HuH-7 (cell line): Measurements from ENCODE around the gene IFIT1B.

Experiments used
- DNase-seq: peaks from one replicate; pipeline ENCODE4 v3.0.0; 2011; ENCODE audit warnings: low spot score

IFIT1B gene

DNA sequence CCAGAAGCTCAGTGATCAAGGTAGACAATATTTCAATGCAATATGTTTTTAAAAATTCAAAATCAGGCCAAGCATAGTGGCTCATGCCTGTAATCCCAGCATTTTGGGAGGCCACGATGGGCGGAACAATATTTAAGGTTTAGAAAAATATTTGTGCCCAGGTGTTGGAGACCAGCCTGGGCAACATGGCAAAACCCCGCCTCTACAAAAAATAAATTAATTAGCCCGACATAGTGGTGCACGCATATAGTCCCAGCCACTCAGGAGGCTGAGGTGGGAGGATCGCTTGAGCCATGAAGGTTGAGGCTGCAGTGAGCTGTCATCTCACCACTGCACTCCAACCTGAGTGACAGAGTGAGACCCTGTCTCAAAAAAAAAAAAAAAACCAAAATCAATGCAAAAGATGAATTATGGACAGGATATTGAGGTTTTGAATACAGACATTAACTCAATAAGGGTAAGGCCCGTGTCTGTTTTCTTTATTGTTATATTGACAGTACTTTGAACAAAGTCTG, 35.6 kb downstream of the IFIT1B start:
- no peak for DNase-seq

- peak; percentile 72 for DNase-seq
These were observed 36.5 kb downstream of the IFIT1B start, which contains the start of gene IFIT5 for GRCh38 chr10:89414146-89414878. IFIT5 (plus strand) TSS chr10:89414568; CDS start chr10:89414799, 231 bp downstream.

DNA sequence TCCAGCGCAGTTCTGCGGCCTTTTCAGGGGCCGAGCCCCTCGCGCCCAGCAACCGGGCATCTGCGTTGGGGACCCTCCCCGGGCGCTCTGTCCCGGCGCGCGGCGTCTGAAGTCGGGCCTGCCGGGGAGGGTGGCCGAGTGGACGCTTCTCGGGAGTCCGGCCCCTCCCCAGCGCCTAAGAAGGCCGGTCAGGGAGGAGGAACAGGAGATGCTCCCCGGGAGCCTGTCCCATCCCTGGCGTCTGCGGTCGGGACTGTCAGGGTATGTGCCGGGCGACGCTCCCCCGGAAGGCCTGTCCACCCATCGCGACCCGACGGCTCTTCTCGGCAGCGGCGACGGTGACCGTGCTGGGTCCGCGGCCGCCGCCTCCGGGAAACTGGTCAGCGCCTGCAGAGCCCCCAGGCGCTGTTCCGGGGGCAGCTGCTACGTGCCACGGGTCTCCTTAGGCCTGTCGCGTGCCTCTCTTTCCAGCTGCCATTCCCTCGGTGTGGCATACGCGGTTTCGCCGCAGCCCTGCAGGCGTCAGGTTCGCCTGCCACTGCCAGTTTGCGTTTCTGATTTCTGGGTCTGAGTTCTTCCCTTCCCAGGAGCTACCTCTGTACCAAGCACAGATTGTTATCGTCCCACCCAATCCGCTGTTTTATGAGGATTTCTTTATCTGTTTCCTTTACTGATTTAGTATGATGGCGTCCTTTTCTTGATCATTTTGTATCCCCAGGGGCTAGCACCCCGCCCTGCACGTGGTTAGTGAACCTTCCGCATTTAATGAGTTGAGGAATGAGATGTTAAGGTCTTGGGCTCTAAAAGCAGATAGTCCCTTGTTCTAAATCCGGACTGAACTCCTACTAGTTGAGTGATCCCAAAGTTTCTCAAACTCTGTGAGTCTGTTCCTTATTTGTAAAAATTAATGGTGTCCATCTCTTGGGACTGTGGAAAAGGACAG, 37.3 kb downstream of the IFIT1B start:
- DNase-seq: peak; percentile 37

- DNase-seq: no peak
These were observed 38.6 kb downstream of the IFIT1B start for GRCh38 chr10:89416465-89416864.

- DNase-seq: no peak
These were observed 41.7 kb downstream of the IFIT1B start for GRCh38 chr10:89419548-89419947.

DNA sequence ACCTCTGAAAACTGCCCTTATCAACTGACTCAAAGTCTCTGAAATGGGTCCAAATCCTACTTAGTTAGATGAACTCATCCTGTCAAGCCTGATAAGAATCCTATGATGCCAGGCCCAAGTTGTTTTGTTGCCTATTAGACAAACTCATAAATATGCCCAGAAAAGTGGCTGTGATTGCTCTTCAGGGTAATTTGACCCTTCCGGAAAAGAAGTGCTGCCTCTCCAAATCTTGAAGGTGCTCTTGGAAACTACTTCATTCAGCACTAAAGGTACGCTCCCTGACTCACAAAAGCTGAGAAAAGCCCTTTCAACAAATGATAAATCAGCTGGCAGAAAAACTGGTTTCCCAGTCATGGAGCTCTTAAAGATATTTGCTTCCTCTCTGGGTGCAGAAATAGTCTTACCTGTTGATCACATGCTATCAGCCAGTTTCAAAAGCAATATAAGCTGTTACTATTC, 43.2 kb downstream of the IFIT1B start:
- no peak for DNase-seq

DNA sequence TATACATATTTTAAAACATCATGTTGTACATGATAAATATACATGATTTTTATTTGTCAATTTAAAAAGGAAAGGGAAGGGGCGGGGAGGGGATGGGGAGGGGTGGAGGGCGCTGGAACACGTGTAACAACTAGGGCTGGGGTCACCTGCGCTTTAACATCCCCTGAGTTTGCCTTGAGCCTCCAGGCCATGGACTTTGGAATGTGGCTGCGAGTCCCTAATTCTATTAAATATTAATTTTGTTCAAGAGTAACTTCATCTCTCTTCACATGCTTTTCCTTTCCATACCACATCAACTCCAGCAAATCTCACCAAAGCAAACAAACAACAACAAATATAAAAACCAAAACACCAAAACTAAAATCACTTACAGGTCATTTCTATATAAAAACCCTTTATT, 47.1 kb downstream of the IFIT1B start:
- DNase-seq: no peak

DNA sequence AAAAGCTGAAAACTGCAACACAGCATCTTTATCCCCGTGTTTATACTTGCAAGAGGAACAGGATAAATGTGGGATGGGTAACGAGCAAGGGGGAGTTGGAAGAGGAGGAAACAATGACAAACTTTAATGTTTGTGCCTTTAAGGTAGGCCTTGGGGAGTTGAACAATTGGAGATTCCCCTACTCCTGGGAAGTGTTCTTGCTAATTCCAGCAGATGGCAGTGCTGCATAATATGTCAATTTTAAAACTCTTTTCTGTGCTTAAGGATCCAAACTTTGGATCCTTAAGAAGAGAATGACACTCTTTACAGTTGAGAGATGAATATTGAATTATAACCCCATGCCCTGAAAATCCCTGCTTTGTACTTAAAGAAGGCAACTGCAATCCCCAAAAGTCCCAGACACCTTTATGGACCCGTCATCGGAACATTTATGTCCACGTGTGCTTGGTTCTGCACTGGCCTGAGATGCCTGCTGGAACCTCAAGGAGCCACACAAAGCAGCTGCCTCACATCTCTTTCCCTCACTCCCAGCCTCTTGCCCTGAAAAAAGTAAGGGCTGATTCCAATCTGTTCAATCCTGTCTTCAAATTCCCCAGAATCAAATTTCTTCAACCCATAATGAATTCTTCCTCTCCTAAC, 48.5 kb downstream of the IFIT1B start:
- DNase-seq: peak; percentile 37

DNA sequence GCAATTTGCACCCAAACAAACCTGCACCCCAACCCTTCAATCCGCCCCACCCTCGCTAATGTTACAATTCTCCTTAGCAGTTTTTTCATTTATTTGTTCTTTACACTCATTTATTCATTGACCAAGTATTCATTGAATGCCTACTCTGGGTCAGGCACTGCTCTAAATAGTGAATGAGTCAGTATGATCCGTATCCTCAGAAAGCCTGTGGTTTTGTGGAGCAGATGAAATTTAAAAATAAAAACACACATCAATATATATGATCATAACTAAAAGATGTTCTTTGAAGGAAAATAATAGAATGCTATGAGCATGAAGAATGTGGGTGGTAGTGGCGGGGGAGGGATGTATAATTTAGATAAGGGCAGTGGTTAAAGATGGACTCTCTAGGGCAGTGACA, 49.8 kb downstream of the IFIT1B start:
- no peak for DNase-seq

DNA sequence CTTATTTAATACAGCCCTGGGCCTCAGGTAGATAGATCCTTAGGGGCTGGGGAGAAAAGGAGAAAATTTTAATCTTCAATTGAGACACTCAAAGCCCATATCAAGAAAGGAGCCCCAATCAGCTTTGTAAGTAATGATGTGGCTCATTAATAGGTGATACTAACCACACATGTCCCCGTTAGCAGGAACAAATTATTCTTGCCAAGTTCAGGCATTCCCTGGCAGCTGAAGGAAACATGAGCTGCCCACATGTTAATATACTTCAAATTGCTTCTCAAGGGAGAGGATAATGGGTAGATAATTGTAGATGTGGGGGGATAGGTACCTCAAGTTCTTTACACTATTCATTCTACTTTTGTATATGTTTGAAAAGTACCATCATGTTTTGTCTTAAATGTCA, 51.0 kb downstream of the IFIT1B start:
- DNase-seq: no peak

GRCh38 chr10:89431977-89432376, 54.1 kb downstream of the IFIT1B start:
- no peak for DNase-seq
